GM18867 (cell line): ENCODE results near the gene GNAQ.

Source experiments
- ATAC-seq: cut with Tn5 transposase; IDR thresholded peaks from one replicate; pipeline ENCODE4 v1.9.1; 2021; ENCODE audit warnings: mild to moderate bottlenecking, moderate library complexity; ENCODE audit not compliant: unreplicated experiment

The GNAQ gene

GRCh38 chr9:77853716-77854115 is 177.9 kb downstream of the GNAQ start:
- no peak for ATAC-seq

DNA sequence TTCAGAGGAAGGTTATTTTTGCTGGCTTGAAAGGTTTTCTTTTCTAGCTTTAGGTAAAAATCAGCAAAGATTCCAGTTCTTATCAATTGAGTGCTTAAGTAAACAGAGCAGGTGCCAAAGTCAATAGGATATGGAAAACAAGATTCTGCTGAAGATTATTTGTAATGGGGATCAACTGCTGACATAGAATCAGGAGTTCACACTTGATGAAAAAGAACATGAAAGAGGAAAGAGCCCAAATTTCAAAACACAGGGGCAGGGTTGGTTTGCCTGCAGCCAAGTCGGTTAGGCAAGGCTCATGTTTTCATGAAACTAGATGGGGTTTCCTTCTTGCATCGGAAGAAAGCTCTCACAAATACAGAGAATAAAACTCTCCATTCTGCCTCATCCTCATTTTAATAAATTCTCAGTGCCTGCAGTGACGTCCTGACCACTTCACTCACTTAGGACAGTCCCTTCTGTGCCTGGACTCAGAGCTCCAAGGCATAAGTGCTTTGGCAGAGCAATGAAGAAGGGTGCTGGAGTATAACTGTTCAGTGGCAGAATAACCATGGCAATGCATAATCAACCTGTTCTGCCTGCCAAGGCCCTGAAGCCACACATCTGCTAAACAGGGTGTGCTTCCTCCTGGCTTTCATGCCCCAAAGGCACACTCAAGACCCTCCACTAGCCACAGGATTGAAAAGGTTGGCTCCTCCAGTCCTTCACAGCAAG is 179.6 kb downstream of the GNAQ start:
- no peak for ATAC-seq

- ATAC-seq, result no peak
Measured at GRCh38 chr9:77848897-77849296, 182.7 kb downstream of the GNAQ start.

- ATAC-seq, result no peak
Measured at GRCh38 chr9:77848404-77848803, 183.2 kb downstream of the GNAQ start.

DNA sequence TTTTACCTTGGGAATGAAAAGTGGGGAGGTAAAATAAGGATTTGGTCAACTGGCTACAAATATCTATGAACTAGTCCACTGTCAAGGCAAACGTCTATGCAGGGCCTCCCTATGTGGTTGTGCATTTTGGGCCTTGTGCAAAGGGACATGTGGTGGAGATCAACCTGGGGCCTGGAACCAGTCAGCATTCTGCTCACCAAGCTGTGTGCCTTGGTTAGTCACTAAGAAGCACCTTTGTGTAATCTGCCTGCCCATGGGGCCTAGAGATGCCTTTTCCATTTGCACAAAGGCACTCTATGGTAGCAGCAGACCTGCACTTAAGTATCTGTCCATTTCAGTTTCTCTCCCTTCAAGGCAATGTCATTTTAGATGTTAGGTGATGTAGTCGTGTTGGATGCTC is 184.0 kb downstream of the GNAQ start:
- ATAC-seq, result no peak

DNA sequence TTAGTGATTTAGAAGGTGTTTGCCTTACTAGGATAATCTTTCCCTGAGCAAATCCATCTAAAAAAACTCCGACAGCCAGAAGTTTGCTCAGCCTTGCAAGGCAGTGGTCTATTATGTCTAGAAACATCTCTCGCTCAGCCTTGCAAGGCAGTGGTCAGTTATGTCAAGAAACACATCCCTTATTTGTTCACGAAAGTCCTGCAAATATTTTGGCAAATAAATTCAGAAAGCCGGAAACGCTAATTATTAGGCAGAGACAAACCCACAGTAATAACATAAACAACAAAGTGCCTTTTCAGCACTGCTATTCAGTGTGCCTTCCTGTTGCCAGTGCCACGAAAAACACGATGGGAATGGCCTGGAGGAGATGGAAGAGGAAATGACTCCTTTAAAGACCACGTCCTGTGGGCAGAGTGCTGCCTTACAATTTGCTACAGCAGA is 184.5 kb downstream of the GNAQ start:
- ATAC-seq, result no peak

- ATAC-seq, result no peak
Measured at GRCh38 chr9:77844415-77844814, 187.2 kb downstream of the GNAQ start.

DNA sequence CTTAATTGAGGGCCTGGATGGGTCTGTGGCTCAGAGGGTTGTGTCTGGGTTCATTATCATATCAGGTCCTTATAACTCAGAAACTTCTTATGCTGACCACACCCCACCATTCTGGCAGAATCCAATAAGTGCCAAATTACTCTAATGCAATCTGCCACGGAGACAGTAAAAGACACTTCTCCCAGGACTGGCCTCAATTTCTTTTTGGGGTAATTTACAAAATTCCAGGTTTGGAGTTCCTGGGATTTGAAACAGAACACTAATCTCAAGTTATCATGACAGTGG is 187.8 kb downstream of the GNAQ start:
- no peak for ATAC-seq

GRCh38 chr9:77843076-77843870 is 188.3 kb downstream of the GNAQ start:
- no peak for ATAC-seq

- ATAC-seq, result peak; percentile 95
Measured at GRCh38 chr9:77841739-77842386, 189.7 kb downstream of the GNAQ start.

DNA sequence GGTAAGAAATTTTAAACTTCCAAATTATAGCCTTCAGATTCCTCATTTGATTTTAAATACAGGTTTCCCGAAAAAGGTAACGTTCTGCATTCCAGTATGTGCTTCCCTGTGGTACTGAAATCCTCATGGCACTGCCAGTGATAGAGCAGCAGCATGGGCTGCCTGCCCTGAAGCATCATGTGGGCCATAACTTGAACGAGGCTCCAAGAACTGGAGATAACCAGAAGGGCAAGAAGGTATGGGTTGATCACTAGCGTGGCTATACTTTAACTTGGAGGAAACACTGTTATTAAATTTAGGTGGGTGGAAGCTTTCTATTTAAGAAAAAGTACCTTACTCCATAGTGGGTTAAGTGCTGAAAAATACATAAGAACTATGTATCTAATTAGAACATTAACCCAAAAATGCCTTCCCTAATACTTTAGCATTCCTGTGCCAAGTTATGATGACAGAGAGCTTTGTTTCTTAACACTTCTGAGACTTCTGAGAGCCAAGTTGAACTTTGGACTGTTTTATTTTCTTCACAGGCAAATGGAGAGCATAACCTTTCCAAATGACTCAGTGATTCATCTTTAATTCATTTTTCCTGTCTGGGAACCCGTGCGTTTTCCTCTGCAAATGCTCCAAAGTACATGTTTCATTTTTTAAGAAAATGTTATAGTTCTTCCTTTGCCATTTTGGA is 192.0 kb downstream of the GNAQ start:
- no peak for ATAC-seq

DNA sequence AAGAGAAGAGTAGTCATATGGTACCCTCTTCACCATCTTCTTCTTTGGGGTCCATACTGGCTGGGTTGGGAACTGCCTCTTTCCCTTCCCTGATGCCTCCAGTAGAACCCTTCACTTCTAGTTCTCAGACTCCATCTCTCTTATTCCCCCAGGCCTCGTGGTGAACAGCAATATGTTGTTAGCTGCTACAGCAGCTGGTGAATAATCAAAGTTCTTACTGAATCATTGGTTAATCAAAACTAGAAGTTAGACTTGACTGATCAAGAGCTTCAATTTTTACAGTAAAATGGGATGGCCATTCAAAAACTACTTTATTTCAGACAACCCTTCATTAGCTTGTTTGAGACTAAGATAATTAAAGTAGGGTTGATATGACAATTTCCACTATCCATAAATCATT is 192.6 kb downstream of the GNAQ start:
- no peak for ATAC-seq

DNA sequence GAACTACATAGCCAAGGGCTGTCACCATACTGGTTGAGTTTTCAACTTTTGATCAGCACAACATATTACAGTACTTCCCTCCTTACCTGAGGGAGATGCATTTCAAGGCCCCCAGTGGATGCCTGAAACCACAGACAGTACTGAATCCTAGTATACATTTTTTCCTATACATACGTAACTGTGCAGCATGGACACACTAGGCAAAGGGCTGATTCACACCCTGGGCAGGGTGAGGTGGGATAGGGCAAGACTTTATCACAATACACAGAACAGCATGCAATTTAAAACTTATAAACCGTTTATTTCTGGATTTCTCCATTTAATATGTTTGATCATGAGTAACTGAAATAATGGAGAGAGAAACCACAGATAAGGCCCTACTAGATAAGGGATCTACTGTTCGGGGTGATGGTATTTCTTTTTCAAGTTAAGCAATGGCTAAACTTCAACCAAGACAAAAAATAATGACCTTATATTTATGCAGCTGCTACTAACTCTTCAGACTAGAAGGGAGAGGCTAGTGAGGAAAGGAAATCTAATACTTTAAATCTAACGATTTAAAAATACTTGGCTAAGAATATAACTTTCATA is 196.6 kb downstream of the GNAQ start:
- ATAC-seq, result no peak

- ATAC-seq, result no peak
Measured at GRCh38 chr9:77833561-77834429, 197.8 kb downstream of the GNAQ start.

GRCh38 chr9:77832639-77833038 is 199.0 kb downstream of the GNAQ start:
- no peak for ATAC-seq

DNA sequence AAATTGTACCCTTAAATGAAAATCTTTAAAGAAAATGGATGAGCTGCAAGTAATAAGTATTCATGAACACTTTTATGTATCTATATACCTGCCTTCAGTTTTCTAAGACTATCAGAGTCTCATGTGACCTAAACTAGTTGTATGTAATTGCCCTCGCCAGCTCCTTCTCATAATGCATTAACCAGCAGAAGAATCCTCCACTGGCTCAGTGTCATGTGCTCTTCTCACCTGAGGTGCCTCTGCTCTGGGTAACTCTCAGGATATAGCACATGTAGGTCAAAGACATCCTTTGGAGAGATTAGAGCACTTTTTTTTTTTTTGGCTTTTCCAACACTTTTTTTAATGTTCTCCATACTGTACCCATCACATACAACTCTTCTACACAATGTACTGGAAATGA is 199.8 kb downstream of the GNAQ start:
- ATAC-seq, result no peak

DNA sequence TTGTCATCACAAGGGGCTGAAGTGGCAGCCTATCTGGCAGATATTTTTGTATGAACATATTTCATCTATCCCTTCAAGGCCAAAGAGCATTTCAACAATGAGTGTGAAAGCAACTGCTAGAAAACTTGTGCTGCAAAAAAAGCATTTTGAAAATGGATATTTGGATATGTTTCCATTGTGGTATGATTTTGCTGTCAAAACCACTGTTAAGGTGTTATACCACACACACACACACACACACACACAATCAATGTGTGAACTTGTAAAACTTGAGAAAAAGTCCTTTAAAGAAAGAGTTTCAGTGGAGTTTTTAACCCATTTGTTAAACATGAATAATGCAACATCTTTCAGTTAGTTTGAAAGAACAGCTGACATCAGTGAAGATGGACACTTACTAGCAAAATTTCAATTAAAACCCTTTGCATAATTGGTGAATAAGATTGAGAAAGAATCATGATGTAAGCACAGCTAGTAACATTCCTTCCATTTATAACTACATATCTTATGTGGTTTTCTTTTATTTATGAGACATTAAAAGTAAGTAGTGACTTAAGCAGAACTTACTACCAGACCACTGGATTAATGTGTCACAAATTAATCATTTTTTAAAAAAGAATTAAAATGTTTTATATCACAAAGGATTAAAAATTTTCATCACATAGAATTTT is 200.9 kb downstream of the GNAQ start:
- ATAC-seq, result no peak

GRCh38 chr9:77829420-77829819 is 202.2 kb downstream of the GNAQ start:
- no peak for ATAC-seq

GRCh38 chr9:77827104-77827784 is 204.4 kb downstream of the GNAQ start:
- peak; percentile 74 for ATAC-seq
